ENCODE measurements around the gene CPSF2. TPM values are rescaled to one million over a fixed set of nuclear protein-coding genes. Genes with fewer than 3 reads are reported as not detected.
"Not testable (repeated sequence)": the region's sequence is repeated elsewhere in the genome, so short reads cannot be mapped to it uniquely, and the experiment has no call there.

Gene CPSF2
- total and polyA plus RNA-seq, 4 donors: 9.6 to 19.4 (median 14.2) TPM

DNA sequence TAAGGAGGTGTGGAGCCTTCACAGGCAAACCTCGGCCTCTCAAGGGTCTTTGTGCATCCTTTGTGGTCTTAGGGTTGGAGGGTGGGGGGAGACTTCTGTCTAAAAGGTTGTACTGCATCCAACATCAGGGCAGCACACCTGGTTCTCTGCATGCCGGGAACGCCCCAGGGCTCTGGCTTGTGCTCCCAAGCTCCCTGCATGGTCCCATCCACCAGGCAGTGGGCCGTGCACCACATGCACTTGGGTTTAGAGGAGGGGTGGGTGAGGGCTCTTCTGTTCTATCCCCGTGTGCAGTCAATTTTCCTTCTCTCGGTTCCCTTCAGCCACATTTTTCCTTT is 86.1 kb downstream of the CPSF2 start (continued):
- TF ChIP-seq, protein P1, sequence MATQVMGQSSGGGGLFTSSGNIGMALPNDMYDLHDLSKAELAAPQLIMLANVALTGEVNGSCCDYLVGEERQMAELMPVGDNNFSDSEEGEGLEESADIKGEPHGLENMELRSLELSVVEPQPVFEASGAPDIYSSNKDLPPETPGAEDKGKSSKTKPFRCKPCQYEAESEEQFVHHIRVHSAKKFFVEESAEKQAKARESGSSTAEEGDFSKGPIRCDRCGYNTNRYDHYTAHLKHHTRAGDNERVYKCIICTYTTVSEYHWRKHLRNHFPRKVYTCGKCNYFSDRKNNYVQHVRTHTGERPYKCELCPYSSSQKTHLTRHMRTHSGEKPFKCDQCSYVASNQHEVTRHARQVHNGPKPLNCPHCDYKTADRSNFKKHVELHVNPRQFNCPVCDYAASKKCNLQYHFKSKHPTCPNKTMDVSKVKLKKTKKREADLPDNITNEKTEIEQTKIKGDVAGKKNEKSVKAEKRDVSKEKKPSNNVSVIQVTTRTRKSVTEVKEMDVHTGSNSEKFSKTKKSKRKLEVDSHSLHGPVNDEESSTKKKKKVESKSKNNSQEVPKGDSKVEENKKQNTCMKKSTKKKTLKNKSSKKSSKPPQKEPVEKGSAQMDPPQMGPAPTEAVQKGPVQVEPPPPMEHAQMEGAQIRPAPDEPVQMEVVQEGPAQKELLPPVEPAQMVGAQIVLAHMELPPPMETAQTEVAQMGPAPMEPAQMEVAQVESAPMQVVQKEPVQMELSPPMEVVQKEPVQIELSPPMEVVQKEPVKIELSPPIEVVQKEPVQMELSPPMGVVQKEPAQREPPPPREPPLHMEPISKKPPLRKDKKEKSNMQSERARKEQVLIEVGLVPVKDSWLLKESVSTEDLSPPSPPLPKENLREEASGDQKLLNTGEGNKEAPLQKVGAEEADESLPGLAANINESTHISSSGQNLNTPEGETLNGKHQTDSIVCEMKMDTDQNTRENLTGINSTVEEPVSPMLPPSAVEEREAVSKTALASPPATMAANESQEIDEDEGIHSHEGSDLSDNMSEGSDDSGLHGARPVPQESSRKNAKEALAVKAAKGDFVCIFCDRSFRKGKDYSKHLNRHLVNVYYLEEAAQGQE (IDR thresholded peaks at IDR 0.05): no peak
- TF ChIP-seq, protein P2, sequence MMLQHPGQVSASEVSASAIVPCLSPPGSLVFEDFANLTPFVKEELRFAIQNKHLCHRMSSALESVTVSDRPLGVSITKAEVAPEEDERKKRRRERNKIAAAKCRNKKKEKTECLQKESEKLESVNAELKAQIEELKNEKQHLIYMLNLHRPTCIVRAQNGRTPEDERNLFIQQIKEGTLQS (IDR thresholded peaks at IDR 0.05): no peak
- TF ChIP-seq, protein P3, sequence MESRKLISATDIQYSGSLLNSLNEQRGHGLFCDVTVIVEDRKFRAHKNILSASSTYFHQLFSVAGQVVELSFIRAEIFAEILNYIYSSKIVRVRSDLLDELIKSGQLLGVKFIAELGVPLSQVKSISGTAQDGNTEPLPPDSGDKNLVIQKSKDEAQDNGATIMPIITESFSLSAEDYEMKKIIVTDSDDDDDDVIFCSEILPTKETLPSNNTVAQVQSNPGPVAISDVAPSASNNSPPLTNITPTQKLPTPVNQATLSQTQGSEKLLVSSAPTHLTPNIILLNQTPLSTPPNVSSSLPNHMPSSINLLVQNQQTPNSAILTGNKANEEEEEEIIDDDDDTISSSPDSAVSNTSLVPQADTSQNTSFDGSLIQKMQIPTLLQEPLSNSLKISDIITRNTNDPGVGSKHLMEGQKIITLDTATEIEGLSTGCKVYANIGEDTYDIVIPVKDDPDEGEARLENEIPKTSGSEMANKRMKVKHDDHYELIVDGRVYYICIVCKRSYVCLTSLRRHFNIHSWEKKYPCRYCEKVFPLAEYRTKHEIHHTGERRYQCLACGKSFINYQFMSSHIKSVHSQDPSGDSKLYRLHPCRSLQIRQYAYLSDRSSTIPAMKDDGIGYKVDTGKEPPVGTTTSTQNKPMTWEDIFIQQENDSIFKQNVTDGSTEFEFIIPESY (IDR thresholded peaks at IDR 0.05): no peak

DNA sequence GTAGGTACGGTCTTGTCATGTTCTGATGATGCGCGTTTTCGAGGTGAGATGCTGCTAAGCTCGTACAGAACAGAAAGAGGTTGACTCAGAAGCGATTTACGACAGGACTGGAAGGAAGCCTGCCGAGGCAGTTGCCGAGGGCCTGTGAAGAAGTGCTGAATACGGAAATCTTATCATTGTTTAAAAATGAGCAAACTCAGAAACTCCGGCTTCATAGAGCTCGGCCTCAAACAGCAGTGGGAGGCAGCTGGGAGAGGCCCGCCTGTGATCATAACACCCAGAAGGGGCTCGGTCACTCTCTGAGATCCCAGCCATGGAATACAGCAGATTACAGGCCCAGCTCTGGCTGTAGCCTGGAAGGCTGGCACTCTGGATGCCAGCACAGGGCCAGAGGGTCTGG is 87.4 kb downstream of the CPSF2 start:
- TF ChIP-seq EGR1 (IDR thresholded peaks at IDR 0.05; ENCODE audit: low read depth in 2 of 2): no peak
- TF ChIP-seq, protein P4, sequence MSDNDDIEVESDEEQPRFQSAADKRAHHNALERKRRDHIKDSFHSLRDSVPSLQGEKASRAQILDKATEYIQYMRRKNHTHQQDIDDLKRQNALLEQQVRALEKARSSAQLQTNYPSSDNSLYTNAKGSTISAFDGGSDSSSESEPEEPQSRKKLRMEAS (IDR thresholded peaks at IDR 0.05): no peak
- TF ChIP-seq YY1 (IDR thresholded peaks at IDR 0.05): no peak
- no peak for TF ChIP-seq RAD21 (IDR thresholded peaks at IDR 0.05)
- no peak for TF ChIP-seq RXRA (IDR thresholded peaks at IDR 0.05)
- TF ChIP-seq GABPA (IDR thresholded peaks at IDR 0.05 in 1 of 2, conservative IDR thresholded peaks at IDR 0.05 in 1 of 2): no peak
- TF ChIP-seq, protein P5, sequence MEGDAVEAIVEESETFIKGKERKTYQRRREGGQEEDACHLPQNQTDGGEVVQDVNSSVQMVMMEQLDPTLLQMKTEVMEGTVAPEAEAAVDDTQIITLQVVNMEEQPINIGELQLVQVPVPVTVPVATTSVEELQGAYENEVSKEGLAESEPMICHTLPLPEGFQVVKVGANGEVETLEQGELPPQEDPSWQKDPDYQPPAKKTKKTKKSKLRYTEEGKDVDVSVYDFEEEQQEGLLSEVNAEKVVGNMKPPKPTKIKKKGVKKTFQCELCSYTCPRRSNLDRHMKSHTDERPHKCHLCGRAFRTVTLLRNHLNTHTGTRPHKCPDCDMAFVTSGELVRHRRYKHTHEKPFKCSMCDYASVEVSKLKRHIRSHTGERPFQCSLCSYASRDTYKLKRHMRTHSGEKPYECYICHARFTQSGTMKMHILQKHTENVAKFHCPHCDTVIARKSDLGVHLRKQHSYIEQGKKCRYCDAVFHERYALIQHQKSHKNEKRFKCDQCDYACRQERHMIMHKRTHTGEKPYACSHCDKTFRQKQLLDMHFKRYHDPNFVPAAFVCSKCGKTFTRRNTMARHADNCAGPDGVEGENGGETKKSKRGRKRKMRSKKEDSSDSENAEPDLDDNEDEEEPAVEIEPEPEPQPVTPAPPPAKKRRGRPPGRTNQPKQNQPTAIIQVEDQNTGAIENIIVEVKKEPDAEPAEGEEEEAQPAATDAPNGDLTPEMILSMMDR (IDR thresholded peaks at IDR 0.05; ENCODE audit: low read depth, low read length, missing input control): no peak
- TF ChIP-seq, protein P1 (IDR thresholded peaks at IDR 0.05): no peak
- no peak for TF ChIP-seq JUND (IDR thresholded peaks at IDR 0.05)
- TF ChIP-seq FOXA1 (IDR thresholded peaks at IDR 0.05): no peak
- no peak for TF ChIP-seq SP1 (IDR thresholded peaks at IDR 0.05)
- TF ChIP-seq, protein P2 (IDR thresholded peaks at IDR 0.05): no peak
- no peak for TF ChIP-seq HNF4G (IDR thresholded peaks at IDR 0.05)
- no peak for TF ChIP-seq HNF4A (conservative IDR thresholded peaks at IDR 0.05)
- TF ChIP-seq, protein P3 (IDR thresholded peaks at IDR 0.05): no peak
- TF ChIP-seq FOXA2 (IDR thresholded peaks at IDR 0.05): no peak
- no peak for TF ChIP-seq TAF1 (conservative IDR thresholded peaks at IDR 0.05)
- TF ChIP-seq NR2F2 (IDR thresholded peaks at IDR 0.05): no peak
- no peak overlapping the region for H3K27ac ChIP-seq (ENCODE audit: low read depth in 1 of 2, low read length in 2 of 2)

DNA sequence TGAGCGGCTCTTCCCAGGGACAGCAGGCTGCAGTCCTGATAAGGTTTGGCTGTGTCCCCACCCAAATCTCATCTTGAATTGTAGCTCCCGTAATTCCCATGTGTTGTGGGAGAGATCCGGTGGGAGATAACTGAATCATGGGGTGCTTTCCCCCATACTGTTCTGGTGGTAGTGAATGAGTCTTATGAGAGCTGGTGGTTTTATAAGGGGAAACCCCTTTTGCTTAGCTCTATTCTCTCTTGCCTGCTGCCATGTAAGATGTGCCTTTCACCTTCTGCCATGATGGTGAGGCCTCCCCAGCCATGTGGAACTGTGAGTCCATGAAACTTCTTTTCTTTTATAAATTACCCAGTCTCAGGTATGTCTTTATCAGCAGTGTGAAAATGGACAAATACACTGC is 91.4 kb downstream of the CPSF2 start:
- WGBS: 90% methylated on average over 3 of the region's 3 CpGs
- H3K27ac ChIP-seq (ENCODE audit: low read depth in 1 of 2, low read length in 2 of 2); H3K4me3 ChIP-seq (ENCODE audit: low read depth in 1 of 3, low read length in 3 of 3); H3K36me3 ChIP-seq (ENCODE audit: control insufficient read depth in 4 of 4, insufficient read depth in 3 of 4, low read depth in 1 of 4, low read length in 3 of 4); H3K9ac ChIP-seq (ENCODE audit: low read depth in 1 of 2, low read length in 2 of 2); H3K27me3 ChIP-seq (ENCODE audit: control insufficient read depth in 4 of 4, insufficient read depth in 4 of 4, low read length in 3 of 4); H3K9me3 ChIP-seq (ENCODE audit: control insufficient read depth in 4 of 4, low read length in 3 of 4); DNase-seq (ENCODE audit: low spot score); H3K4me1 ChIP-seq (ENCODE audit: control insufficient read depth in 4 of 4, insufficient read depth in 4 of 4, low read length in 3 of 4): not testable (repeated sequence)

More for the DNA sequence above, 87.4 kb downstream of the CPSF2 start:
- Histone ChIP-seq H3K9me3 (ENCODE audit: control insufficient read depth in 4 of 4, low read length in 3 of 4) (peaks cover 0 to 2% (median 1%) of the 10 kb centered on the region in 4 donors), H3K36me3 (ENCODE audit: control insufficient read depth in 4 of 4, insufficient read depth in 3 of 4, low read depth in 1 of 4, low read length in 3 of 4) (no peaks in the 10 kb centered on the region), H3K4me1 (ENCODE audit: control insufficient read depth in 4 of 4, insufficient read depth in 4 of 4, low read length in 3 of 4) (no peaks in the 10 kb centered on the region), H3K27me3 (ENCODE audit: control insufficient read depth in 4 of 4, insufficient read depth in 4 of 4, low read length in 3 of 4) (no peaks in the 10 kb centered on the region), H3K4me3 (ENCODE audit: low read depth in 1 of 3, low read length in 3 of 3) (no peak overlapping the region), H3K9ac (ENCODE audit: low read depth in 1 of 2, low read length in 2 of 2) (no peak overlapping the region)
- 67% methylated on average over 14 of the region's 14 CpGs for WGBS
- no peak for DNase-seq (ENCODE audit: low spot score)
